Neural cell (in vitro differentiated cells): ENCODE results near the gene MOGAT3. TPM values are rescaled to one million over a fixed set of nuclear protein-coding genes. Genes with fewer than 3 reads are reported as not detected.

Experiments
- H2AFZ ChIP-seq: fragments of 200-600, 300-800 bp; sonication (generic), shearing (Covaris generic); 2 replicates; pipeline ENCODE4 v1.6.0; 2014; ENCODE audit warnings: low read depth, mild to moderate bottlenecking, antibody characterized with exemption, low read length, moderate library complexity
- H3F3A ChIP-seq: fragments of 200-600 bp; shearing (Covaris generic); 2 replicates; pipeline ENCODE4 v1.6.1; 2016; ENCODE audit warnings: mild to moderate bottlenecking, moderate library complexity, mixed read lengths, antibody characterized with exemption, low read length; ENCODE audit not compliant: insufficient read depth, poor library complexity, severe bottlenecking
- H3K27ac ChIP-seq: fragments of 200-600, 300-800 bp; sonication (generic), shearing (Covaris generic); 2 replicates; pipeline ENCODE4 v1.5.1; 2014; ENCODE audit warnings: mild to moderate bottlenecking, low read length, moderate library complexity
- H3K27me3 ChIP-seq: fragments of 300-800, 200-600 bp; sonication (generic), shearing (Covaris generic); 2 replicates; pipeline ENCODE4 v1.6.0; 2014; ENCODE audit warnings: mild to moderate bottlenecking, low read depth, low read length, moderate library complexity; ENCODE audit not compliant: insufficient read depth
- H3K36me3 ChIP-seq: fragments of 300-800, 200-600 bp; sonication (generic), shearing (Covaris generic); 2 replicates; pipeline ENCODE4 v1.5.1; 2014; ENCODE audit warnings: mild to moderate bottlenecking, antibody characterized with exemption, low read length, moderate library complexity; ENCODE audit not compliant: insufficient read depth
- H3K4me2 ChIP-seq: fragments of 300-800, 200-600 bp; sonication (generic), shearing (Covaris generic); 2 replicates; pipeline ENCODE4 v1.6.0; 2014; ENCODE audit warnings: mild to moderate bottlenecking, low read length
- H3K4me3 ChIP-seq: fragments of 300-800, 200-600 bp; sonication (generic), shearing (Covaris generic); 2 replicates; pipeline ENCODE4 v1.5.1; 2014; ENCODE audit warnings: mild to moderate bottlenecking, low read length, moderate library complexity
- H3K79me2 ChIP-seq: fragments of 200-600 bp; shearing (Covaris generic); replicated peaks from 2 replicates; pipeline ENCODE4 v1.6.0; 2014; ENCODE audit warnings: mild to moderate bottlenecking, low read length, moderate library complexity; ENCODE audit not compliant: insufficient read depth
- H3K9ac ChIP-seq: fragments of 300-800, 200-600 bp; sonication (generic), shearing (Covaris generic); 2 replicates; pipeline ENCODE4 v1.6.1; 2016; ENCODE audit warnings: mild to moderate bottlenecking, low read length, mixed read lengths
- H3K9me2 ChIP-seq: fragments of 200-600 bp; shearing (Covaris generic); 2 replicates; pipeline ENCODE4 v1.6.1; 2016; ENCODE audit warnings: mild to moderate bottlenecking, low read length, mixed read lengths; ENCODE audit not compliant: insufficient read depth
- H3K9me3 ChIP-seq: fragments of 200-600, 300-800 bp; sonication (generic), shearing (Covaris generic); 2 replicates; pipeline ENCODE4 v1.6.1; 2016; ENCODE audit warnings: mild to moderate bottlenecking, mixed run types, low read length, moderate library complexity, mixed read lengths
- H4K20me1 ChIP-seq: fragments of 200-600 bp; shearing (Covaris generic); 2 replicates; pipeline ENCODE4 v1.6.1; 2016; ENCODE audit warnings: mild to moderate bottlenecking, mixed run types; ENCODE audit not compliant: insufficient read depth
- EP300 ChIP-seq: fragments of 450-650 bp; conservative IDR thresholded peaks from 2 replicates; pipeline ENCODE4 v1.6.1; 2014; ENCODE audit warnings: antibody characterized with exemption, mild to moderate bottlenecking, moderate library complexity; ENCODE audit not compliant: poor library complexity, severe bottlenecking
- EZH2 ChIP-seq: fragments of 200-600, 300-800 bp; shearing (Covaris generic), sonication (generic); IDR thresholded peaks from 2 replicates; pipeline ENCODE4 v1.6.1; 2014; ENCODE audit warnings: antibody characterized with exemption, low read length, borderline replicate concordance, mild to moderate bottlenecking; ENCODE audit not compliant: insufficient read depth, poor library complexity, severe bottlenecking
- MXI1 ChIP-seq: fragments of 450-650 bp; conservative IDR thresholded peaks from 2 replicates; pipeline ENCODE4 v1.6.1; 2014; ENCODE audit warnings: antibody characterized with exemption, mild to moderate bottlenecking; ENCODE audit not compliant: poor library complexity, severe bottlenecking
- POLR2AphosphoS5 ChIP-seq: IDR thresholded peaks from 2 replicates; pipeline ENCODE4 v1.6.1; 2012
- RAD21 ChIP-seq: fragments of 450-650 bp; conservative IDR thresholded peaks from 2 replicates; pipeline ENCODE4 v1.6.1; 2014; ENCODE audit warnings: antibody characterized with exemption, mild to moderate bottlenecking, moderate library complexity
- SMC3 ChIP-seq: fragments of 450-650 bp; conservative IDR thresholded peaks from 2 replicates; pipeline ENCODE4 v1.6.1; 2014; ENCODE audit warnings: antibody characterized with exemption, mild to moderate bottlenecking, moderate library complexity; ENCODE audit not compliant: poor library complexity
- TAF1 ChIP-seq: IDR thresholded peaks from 2 replicates; pipeline ENCODE4 v1.6.1; 2012; ENCODE audit warnings: low read depth
- polyA plus RNA-seq: library from polyadenylated mRNA; depleted of rRNA; stranded (reverse); fragments of >200 nt; gene quantifications from 2 replicates; pipeline ENCODE4 v1.2.3, GENCODE V29; 2014
- TF ChIP-seq, protein P1 (sequence below): fragments of 450-650 bp; IDR thresholded peaks from 2 replicates; pipeline ENCODE4 v1.5.1; 2014; ENCODE audit warnings: antibody characterized with exemption, mild to moderate bottlenecking, moderate library complexity; ENCODE audit not compliant: poor library complexity, severe bottlenecking
- TF ChIP-seq, protein P2 (sequence below): IDR thresholded peaks from 2 replicates; pipeline ENCODE4 v1.6.1; 2012; ENCODE audit warnings: borderline replicate concordance

MOGAT3 gene
- polyA plus RNA-seq, 1 donor from 2014 or later, result not detected

DNA sequence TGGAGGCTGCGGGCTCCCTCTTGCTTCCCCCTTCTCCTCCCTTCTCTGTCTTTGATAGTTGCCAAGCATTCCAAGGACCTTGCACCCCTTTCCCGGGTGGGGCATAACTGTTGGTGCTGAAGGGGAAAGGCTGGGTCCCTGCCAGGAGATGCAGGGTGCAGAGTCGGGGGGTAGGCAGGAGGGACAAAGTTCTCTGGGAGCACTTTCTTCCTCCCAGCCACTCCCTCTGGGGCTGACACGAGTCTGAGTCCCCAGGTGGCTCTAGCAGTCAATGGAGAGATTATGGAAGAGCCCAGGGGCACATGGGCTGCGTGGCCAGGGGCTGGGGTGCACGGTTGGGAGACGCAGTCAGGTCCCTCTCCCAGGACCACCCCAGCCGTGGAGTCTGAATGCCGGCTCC is 34.7 kb upstream of the MOGAT3 start:
- H3K79me2 ChIP-seq, result no peaks in the 10 kb centered on the region
- no peak overlapping the region for H3K4me3 ChIP-seq
- no peak overlapping the region for H3K4me2 ChIP-seq
- TF ChIP-seq RAD21 (no peak), TAF1 (no peak), EZH2 (no peak), SMC3 (no peak), POLR2AphosphoS5 (no peak), MXI1 (no peak), EP300 (no peak)
- TF ChIP-seq, protein P1, sequence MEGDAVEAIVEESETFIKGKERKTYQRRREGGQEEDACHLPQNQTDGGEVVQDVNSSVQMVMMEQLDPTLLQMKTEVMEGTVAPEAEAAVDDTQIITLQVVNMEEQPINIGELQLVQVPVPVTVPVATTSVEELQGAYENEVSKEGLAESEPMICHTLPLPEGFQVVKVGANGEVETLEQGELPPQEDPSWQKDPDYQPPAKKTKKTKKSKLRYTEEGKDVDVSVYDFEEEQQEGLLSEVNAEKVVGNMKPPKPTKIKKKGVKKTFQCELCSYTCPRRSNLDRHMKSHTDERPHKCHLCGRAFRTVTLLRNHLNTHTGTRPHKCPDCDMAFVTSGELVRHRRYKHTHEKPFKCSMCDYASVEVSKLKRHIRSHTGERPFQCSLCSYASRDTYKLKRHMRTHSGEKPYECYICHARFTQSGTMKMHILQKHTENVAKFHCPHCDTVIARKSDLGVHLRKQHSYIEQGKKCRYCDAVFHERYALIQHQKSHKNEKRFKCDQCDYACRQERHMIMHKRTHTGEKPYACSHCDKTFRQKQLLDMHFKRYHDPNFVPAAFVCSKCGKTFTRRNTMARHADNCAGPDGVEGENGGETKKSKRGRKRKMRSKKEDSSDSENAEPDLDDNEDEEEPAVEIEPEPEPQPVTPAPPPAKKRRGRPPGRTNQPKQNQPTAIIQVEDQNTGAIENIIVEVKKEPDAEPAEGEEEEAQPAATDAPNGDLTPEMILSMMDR, result no peak
- TF ChIP-seq, protein P2, sequence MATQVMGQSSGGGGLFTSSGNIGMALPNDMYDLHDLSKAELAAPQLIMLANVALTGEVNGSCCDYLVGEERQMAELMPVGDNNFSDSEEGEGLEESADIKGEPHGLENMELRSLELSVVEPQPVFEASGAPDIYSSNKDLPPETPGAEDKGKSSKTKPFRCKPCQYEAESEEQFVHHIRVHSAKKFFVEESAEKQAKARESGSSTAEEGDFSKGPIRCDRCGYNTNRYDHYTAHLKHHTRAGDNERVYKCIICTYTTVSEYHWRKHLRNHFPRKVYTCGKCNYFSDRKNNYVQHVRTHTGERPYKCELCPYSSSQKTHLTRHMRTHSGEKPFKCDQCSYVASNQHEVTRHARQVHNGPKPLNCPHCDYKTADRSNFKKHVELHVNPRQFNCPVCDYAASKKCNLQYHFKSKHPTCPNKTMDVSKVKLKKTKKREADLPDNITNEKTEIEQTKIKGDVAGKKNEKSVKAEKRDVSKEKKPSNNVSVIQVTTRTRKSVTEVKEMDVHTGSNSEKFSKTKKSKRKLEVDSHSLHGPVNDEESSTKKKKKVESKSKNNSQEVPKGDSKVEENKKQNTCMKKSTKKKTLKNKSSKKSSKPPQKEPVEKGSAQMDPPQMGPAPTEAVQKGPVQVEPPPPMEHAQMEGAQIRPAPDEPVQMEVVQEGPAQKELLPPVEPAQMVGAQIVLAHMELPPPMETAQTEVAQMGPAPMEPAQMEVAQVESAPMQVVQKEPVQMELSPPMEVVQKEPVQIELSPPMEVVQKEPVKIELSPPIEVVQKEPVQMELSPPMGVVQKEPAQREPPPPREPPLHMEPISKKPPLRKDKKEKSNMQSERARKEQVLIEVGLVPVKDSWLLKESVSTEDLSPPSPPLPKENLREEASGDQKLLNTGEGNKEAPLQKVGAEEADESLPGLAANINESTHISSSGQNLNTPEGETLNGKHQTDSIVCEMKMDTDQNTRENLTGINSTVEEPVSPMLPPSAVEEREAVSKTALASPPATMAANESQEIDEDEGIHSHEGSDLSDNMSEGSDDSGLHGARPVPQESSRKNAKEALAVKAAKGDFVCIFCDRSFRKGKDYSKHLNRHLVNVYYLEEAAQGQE, result no peak
- H3K36me3 ChIP-seq, result no peaks in the 10 kb centered on the region
- H3K27ac ChIP-seq, result no peak overlapping the region
- no peaks in the 10 kb centered on the region for H3K27me3 ChIP-seq
- H4K20me1 ChIP-seq, result no peaks in the 10 kb centered on the region
- H3K9me2 ChIP-seq, result no peaks in the 10 kb centered on the region
- H3K9ac ChIP-seq, result no peak overlapping the region
- no peaks in the 10 kb centered on the region for H3F3A ChIP-seq
- no peaks in the 10 kb centered on the region for H3K9me3 ChIP-seq
- H2AFZ ChIP-seq, result no peak overlapping the region

DNA sequence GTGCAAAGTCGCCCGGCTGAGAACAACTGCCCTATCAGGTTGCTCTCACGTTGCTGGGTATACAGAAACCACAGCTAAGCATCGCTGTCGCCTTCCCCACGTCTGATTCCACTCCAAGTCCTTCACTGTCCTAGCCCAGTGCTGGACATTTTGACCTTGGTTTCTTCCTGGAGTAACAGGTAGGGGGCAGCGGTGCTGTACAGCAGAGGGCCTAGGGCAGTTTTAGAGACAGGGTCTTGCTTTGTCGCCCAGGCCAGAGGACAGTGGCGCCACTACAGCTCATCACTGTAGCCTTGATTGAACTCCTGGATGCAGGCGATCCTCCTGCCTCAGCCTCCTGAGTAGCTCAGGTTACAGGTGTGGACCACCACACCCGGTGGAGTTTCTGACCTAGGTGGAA is 34.2 kb upstream of the MOGAT3 start:
- no peaks in the 10 kb centered on the region for H4K20me1 ChIP-seq
- H3K27me3 ChIP-seq, result no peaks in the 10 kb centered on the region
- H3F3A ChIP-seq, result no peaks in the 10 kb centered on the region
- no peak overlapping the region for H3K27ac ChIP-seq
- no peaks in the 10 kb centered on the region for H3K36me3 ChIP-seq
- no peaks in the 10 kb centered on the region for H3K9me3 ChIP-seq
- no peak overlapping the region for H3K9ac ChIP-seq
- TF ChIP-seq, protein P1, result no peak
- no peak for TF ChIP-seq TAF1
- no peak for TF ChIP-seq RAD21
- TF ChIP-seq EZH2, result no peak
- TF ChIP-seq EP300, result no peak
- TF ChIP-seq MXI1, result no peak
- TF ChIP-seq POLR2AphosphoS5, result no peak
- no peak for TF ChIP-seq SMC3
- TF ChIP-seq, protein P2, result no peak
- H3K4me3 ChIP-seq, result no peak overlapping the region
- no peak overlapping the region for H2AFZ ChIP-seq
- H3K79me2 ChIP-seq, result no peaks in the 10 kb centered on the region
- no peaks in the 10 kb centered on the region for H3K9me2 ChIP-seq
- no peak overlapping the region for H3K4me2 ChIP-seq
